RWPE2 (cell line): Measurements from ENCODE around the gene MFRP.

Experiments used
- ATAC-seq: fragments of 200-7000 bp; cut with Tn5 transposase; 3 replicates; pipeline ENCODE4 v1.9.1; 2021; ENCODE audit warnings: low read depth
- DNase-seq: peaks from one replicate; pipeline ENCODE4 v3.0.0-alpha.2; 2020; ENCODE audit warnings: low spot score
- H3K27ac ChIP-seq: fragments of 450-650 bp; 2 replicates; pipeline ENCODE4 v1.5.1; 2017; ENCODE audit warnings: mild to moderate bottlenecking; ENCODE audit not compliant: poor library complexity, severe bottlenecking
- H3K27me3 ChIP-seq: fragments of 250-450 bp; sonication (Bioruptor Pico); 2 replicates; pipeline ENCODE4 v1.5.1; 2021; ENCODE audit warnings: mild to moderate bottlenecking, moderate library complexity; ENCODE audit not compliant: insufficient read depth, poor library complexity, severe bottlenecking
- H3K36me3 ChIP-seq: fragments of 250-450 bp; sonication (Bioruptor Pico); 2 replicates; pipeline ENCODE4 v1.5.1; 2020; ENCODE audit warnings: low read depth, mild to moderate bottlenecking, moderate library complexity
- H3K4me1 ChIP-seq: fragments of 250-450 bp; sonication (Bioruptor Pico); 2 replicates; pipeline ENCODE4 v1.5.1; 2021; ENCODE audit warnings: mild to moderate bottlenecking, moderate library complexity; ENCODE audit not compliant: insufficient read depth, poor library complexity, severe bottlenecking
- H3K4me3 ChIP-seq: fragments of 250-450 bp; sonication (Bioruptor Pico); 2 replicates; pipeline ENCODE4 v1.5.1; 2021; ENCODE audit warnings: mild to moderate bottlenecking, moderate library complexity; ENCODE audit not compliant: severe bottlenecking
- H3K9me3 ChIP-seq: fragments of 250-450 bp; sonication (Bioruptor Pico); 2 replicates; pipeline ENCODE4 v1.5.1; 2021; ENCODE audit warnings: mild to moderate bottlenecking, moderate library complexity; ENCODE audit not compliant: severe bottlenecking
- CTCF ChIP-seq: fragments of 450-650 bp; IDR thresholded peaks from one replicate; pipeline ENCODE4 v1.5.1; 2017; ENCODE audit warnings: mild to moderate bottlenecking, moderate library complexity; ENCODE audit not compliant: poor library complexity, severe bottlenecking

The MFRP gene

GRCh38 chr11:119322921-119323531 is 23.5 kb downstream of the MFRP start:
- ATAC-seq = no peak
- no peak for TF ChIP-seq CTCF
- Histone ChIP-seq H3K4me1 (peaks cover 10% of the 10 kb centered on the region), H3K36me3 (no peaks in the 10 kb centered on the region), H3K27me3 (no peaks in the 10 kb centered on the region), H3K27ac (no peak overlapping the region), H3K9me3 (no peaks in the 10 kb centered on the region), H3K4me3 (no peak overlapping the region)
- no peak for DNase-seq

GRCh38 chr11:119322360-119322739 is 24.2 kb downstream of the MFRP start:
- Histone ChIP-seq H3K9me3 (no peaks in the 10 kb centered on the region), H3K27ac (no peak overlapping the region), H3K36me3 (no peaks in the 10 kb centered on the region), H3K4me1 (peaks cover 13% of the 10 kb centered on the region), H3K4me3 (no peak overlapping the region), H3K27me3 (no peaks in the 10 kb centered on the region)
- no peak for TF ChIP-seq CTCF
- DNase-seq = no peak
- no peak for ATAC-seq

- ATAC-seq (peak; percentile 17; the same call in 1 of the 3 replicates), DNase-seq (no peak)
- Histone ChIP-seq H3K36me3 (no peaks in the 10 kb centered on the region), H3K27me3 (no peaks in the 10 kb centered on the region), H3K27ac (no peak overlapping the region), H3K4me1 (peaks cover 13% of the 10 kb centered on the region), H3K4me3 (peak overlapping the region; percentile 4), H3K9me3 (no peaks in the 10 kb centered on the region)
- no peak for TF ChIP-seq CTCF
Observed at GRCh38 chr11:119320776-119321524, 25.6 kb downstream of the MFRP start.

GRCh38 chr11:119320240-119320775 is 26.2 kb downstream of the MFRP start:
- Histone ChIP-seq H3K9me3 (no peaks in the 10 kb centered on the region), H3K4me1 (peaks cover 13% of the 10 kb centered on the region), H3K4me3 (no peak overlapping the region), H3K27me3 (no peaks in the 10 kb centered on the region), H3K36me3 (no peaks in the 10 kb centered on the region), H3K27ac (no peak overlapping the region)
- ATAC-seq = no peak
- DNase-seq = no peak
- TF ChIP-seq CTCF = no peak
